ENCODE data around the gene SLC27A1. TPM values are rescaled to one million over a fixed set of nuclear protein-coding genes. Genes with fewer than 3 reads are reported as not detected.
A peak's percentile ranks its signal among the peaks of the same experiment; 100 is the strongest.

The SLC27A1 gene
- total and polyA plus RNA-seq, 9 of the 15 experiments (the other 6 are each of a cell fraction or from before 2014, with no cell fraction given), result 0.06 to 3.0 (median 1.1) TPM

DNA sequence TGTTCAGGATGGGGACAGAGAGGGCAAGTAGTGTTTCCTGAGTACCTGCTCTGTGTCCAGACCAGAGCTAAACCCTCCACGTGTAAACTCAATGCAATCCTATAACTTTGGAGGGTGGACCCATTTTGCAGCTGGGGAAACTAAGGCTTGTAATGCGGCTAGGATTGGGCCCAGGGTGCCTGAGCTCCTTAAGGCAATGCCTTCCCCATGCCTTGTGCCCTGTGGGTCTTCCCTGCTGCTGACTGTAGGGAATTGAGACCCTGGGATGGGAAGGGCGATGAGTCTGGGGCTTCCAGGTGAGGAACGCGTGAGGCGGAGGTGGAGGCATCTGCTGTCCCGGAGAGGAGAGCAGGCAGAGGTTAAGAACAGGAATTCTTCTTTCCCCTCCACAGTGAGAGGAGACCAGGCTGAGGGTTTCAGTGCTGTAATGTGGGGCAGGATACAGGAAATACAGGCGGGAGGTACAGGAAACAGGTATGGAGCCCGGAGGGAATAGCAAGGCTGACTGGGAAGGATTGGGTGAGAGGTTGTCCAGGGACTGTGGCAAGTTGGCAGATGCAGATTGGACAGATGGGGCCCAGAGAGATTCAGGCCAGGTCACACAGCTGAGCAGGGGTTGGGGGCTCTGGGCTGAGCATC, 19.2 kb downstream of the SLC27A1 start (continued):
- no peak for TF ChIP-seq PTRF (tag; IDR thresholded peaks at IDR 0.05)
- TF ChIP-seq CBX2 (IDR thresholded peaks at IDR 0.05; ENCODE audit: insufficient read depth, low read length, poor library complexity, severe bottlenecking), result no peak
- no peak for TF ChIP-seq HDGF (IDR thresholded peaks at IDR 0.05)
- TF ChIP-seq, protein P1, sequence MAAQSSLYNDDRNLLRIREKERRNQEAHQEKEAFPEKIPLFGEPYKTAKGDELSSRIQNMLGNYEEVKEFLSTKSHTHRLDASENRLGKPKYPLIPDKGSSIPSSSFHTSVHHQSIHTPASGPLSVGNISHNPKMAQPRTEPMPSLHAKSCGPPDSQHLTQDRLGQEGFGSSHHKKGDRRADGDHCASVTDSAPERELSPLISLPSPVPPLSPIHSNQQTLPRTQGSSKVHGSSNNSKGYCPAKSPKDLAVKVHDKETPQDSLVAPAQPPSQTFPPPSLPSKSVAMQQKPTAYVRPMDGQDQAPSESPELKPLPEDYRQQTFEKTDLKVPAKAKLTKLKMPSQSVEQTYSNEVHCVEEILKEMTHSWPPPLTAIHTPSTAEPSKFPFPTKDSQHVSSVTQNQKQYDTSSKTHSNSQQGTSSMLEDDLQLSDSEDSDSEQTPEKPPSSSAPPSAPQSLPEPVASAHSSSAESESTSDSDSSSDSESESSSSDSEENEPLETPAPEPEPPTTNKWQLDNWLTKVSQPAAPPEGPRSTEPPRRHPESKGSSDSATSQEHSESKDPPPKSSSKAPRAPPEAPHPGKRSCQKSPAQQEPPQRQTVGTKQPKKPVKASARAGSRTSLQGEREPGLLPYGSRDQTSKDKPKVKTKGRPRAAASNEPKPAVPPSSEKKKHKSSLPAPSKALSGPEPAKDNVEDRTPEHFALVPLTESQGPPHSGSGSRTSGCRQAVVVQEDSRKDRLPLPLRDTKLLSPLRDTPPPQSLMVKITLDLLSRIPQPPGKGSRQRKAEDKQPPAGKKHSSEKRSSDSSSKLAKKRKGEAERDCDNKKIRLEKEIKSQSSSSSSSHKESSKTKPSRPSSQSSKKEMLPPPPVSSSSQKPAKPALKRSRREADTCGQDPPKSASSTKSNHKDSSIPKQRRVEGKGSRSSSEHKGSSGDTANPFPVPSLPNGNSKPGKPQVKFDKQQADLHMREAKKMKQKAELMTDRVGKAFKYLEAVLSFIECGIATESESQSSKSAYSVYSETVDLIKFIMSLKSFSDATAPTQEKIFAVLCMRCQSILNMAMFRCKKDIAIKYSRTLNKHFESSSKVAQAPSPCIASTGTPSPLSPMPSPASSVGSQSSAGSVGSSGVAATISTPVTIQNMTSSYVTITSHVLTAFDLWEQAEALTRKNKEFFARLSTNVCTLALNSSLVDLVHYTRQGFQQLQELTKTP (IDR thresholded peaks at IDR 0.05; ENCODE audit: low read depth in 1 of 2, partially characterized antibody in 2 of 2), result no peak
- TF ChIP-seq, protein P2, sequence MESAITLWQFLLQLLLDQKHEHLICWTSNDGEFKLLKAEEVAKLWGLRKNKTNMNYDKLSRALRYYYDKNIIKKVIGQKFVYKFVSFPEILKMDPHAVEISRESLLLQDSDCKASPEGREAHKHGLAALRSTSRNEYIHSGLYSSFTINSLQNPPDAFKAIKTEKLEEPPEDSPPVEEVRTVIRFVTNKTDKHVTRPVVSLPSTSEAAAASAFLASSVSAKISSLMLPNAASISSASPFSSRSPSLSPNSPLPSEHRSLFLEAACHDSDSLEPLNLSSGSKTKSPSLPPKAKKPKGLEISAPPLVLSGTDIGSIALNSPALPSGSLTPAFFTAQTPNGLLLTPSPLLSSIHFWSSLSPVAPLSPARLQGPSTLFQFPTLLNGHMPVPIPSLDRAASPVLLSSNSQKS (CRISPR knock-in tag; IDR thresholded peaks at IDR 0.05), result no peak
- TF ChIP-seq ZNF639 (CRISPR knock-in tag; conservative IDR thresholded peaks at IDR 0.05 in 1 of 2, IDR thresholded peaks at IDR 0.05 in 1 of 2), result no peak
- TF ChIP-seq GTF3C2 (IDR thresholded peaks at IDR 0.05; ENCODE audit: borderline replicate concordance, extremely low read depth, insufficient read length), result no peak
- TF ChIP-seq PREB (CRISPR knock-in tag; IDR thresholded peaks at IDR 0.05), result no peak
- no peak for TF ChIP-seq GABPB2 (CRISPR knock-in tag; conservative IDR thresholded peaks at IDR 0.05)
- TF ChIP-seq ZNF311 (CRISPR knock-in tag; IDR thresholded peaks at IDR 0.05), result no peak
- peak; percentile 72; the same call in 1 of the 2 replicates for TF ChIP-seq SMARCA5 (IDR thresholded peaks at IDR 0.05)
- TF ChIP-seq POLR2A (conservative IDR thresholded peaks at IDR 0.05), result no peak
- TF ChIP-seq ELF4 (CRISPR knock-in tag; IDR thresholded peaks at IDR 0.05), result no peak
- no peak for TF ChIP-seq NR4A1 (CRISPR knock-in tag; IDR thresholded peaks at IDR 0.05)
- no peak for TF ChIP-seq NR4A1 (tag; IDR thresholded peaks at IDR 0.05)
- no peak for TF ChIP-seq RBM34 (IDR thresholded peaks at IDR 0.05; ENCODE audit: borderline replicate concordance, insufficient read depth, low read length)
- no peak for TF ChIP-seq FOXJ2 (tag; IDR thresholded peaks at IDR 0.05)
